NB4 (cell line): ENCODE results near the gene CENPVL3.

Experiments
- CTCF ChIP-seq: IDR thresholded peaks from one replicate; pipeline ENCODE4 v1.5.1; 2012; ENCODE audit warnings: low read depth, low read length
- MAX ChIP-seq: IDR thresholded peaks from 2 replicates; pipeline ENCODE4 v1.6.1; 2011; ENCODE audit warnings: low read depth, low read length
- POLR2A ChIP-seq: IDR thresholded peaks from 2 replicates; pipeline ENCODE4 v1.6.1; 2011; ENCODE audit warnings: mild to moderate bottlenecking; ENCODE audit not compliant: insufficient read length; ENCODE audit errors: extremely low read depth

DNA sequence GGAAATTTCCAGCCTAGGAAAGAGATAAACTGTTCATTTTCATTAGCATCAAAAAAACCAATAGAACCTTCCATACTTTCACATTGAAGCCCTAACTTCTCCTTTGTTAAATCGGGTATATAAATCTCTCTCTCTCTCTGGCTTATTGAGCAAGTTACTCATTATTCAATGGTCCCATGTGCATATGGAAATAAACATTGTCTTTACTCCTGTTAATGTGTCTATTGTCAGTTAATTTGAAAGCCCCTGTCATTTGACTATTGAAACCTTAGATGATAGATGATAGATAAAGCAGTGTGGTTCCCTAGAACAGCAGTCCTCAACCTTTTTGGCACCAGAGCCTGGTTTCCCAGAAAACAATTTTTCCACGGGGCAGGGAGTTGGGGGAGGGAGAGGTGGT, 46.8 kb downstream of the CENPVL3 start:
- no peak for TF ChIP-seq CTCF
- no peak for TF ChIP-seq POLR2A
- no peak for TF ChIP-seq MAX
